Non-pigmented ciliary epithelial cell (primary cell): Measurements from ENCODE around the gene OGFOD3.
"Not testable (repeated sequence)": the region's sequence is repeated elsewhere in the genome, so short reads cannot be mapped to it uniquely, and the experiment has no call there.

Experiments
- DNase-seq: peaks from one replicate; pipeline ENCODE4 v3.0.0-alpha.2; 2010; ENCODE audit warnings: low read depth

Gene OGFOD3

DNA sequence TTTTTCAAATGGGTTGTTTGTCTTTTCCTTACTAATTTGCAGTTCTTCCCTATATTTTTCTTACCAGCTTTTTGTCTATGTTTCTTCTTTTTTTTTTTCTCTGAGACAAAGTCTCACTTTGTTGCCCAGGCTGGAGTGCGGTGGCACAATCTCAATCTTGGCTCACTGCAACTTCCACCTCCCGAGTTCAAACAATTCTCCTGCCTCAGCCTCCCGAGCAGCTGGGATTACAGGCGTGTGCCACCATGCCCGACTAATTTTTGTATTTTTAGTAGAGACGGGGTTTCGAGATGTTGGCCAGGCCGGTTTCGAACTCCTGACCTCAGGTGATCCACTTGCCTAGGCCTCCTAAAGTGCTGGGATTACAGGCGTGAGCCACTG, 45.3 kb downstream of the OGFOD3 start:
- not testable (repeated sequence) for DNase-seq

DNA sequence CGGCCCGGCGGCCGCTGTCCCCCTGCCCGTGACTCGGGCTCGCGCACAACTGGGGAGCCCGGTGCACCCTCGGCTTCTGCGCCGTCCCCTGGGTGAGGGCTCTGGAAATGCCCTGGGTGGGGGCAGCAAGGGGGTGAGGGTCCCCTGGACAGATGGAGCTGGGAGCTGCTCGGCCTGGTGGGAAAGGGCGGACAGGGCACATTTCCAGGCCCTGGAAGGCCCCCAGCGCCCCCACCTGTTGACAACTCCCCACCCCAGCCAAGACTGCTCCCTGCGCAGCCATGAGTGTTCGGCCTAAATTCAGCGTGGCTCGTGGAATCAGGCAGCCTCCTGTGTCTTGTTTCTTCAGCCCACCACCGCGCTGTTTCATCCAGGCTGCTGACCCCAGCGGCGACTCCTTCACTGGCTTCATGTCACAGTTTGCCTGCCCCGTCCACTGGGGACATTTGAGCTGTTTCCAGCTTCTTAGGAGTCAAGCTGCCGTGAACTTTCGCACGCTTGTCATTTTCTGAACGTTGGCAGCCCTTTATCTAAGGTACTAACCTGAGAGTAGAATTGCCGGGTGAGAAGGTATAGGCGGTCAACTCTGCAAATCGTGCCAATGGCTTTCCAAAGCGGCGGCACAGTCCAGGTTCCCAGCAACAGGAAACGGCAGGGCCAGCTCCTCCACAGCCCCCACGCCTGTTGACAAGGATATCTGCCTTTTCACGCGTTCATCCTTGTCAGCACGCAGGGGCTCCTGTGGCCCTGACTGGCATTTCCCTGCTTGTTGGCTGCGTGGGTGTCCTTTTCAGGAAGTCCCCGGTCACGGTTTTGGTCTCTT, 45.9 kb downstream of the OGFOD3 start:
- DNase-seq, result no peak

DNA sequence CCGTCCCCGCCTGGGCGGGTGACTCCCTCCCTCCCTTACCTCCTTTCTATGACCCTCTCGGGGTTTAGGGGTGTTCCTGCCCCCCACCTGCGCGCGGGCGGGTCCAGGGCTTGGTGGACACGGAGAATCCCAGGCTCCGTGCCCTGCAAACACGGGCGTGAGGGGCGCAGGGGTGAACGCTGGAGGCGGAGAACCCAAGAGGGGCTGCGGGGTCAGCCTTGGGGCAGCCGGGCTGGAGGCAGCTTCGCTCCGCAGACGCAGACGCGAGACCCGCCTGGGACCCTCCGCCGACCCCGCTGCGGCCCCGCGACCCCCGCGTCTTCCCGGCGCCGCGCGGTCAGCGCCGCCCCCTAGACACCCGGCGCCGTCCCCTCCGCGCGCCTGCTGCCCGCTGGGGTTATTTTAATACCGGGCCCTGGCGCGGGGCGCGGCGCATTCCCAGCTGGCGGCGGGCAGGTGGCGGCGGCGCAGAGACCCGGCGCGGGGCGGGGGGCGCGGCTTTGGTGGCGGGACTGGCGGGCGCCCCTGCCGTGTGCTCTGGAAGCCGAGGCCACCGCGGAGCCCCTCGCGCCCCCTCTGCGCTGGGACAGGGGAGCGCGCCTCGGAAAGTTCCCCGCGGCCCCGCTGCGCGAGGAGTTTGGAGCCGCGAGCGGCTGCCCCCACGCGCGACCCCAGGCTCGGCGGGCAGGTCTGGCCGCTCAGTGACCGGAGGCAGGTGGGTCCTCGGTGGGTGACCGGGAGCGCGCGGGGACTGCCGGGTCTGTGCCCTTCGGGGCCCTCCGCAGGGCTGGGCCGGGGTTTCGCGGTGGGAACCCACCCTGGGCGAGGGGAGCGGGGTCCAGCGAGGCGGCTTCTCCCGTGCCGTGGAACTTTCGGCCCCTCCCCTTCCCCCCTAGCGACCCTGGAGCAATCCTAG, 46.8 kb downstream of the OGFOD3 start, which contains the start of gene UTS2R:
Gene UTS2R (plus strand): TSS at position 433 of the 916 bp plus-strand sequence. CDS start 2,560 bp downstream, outside the sequence.
- no peak for DNase-seq

DNA sequence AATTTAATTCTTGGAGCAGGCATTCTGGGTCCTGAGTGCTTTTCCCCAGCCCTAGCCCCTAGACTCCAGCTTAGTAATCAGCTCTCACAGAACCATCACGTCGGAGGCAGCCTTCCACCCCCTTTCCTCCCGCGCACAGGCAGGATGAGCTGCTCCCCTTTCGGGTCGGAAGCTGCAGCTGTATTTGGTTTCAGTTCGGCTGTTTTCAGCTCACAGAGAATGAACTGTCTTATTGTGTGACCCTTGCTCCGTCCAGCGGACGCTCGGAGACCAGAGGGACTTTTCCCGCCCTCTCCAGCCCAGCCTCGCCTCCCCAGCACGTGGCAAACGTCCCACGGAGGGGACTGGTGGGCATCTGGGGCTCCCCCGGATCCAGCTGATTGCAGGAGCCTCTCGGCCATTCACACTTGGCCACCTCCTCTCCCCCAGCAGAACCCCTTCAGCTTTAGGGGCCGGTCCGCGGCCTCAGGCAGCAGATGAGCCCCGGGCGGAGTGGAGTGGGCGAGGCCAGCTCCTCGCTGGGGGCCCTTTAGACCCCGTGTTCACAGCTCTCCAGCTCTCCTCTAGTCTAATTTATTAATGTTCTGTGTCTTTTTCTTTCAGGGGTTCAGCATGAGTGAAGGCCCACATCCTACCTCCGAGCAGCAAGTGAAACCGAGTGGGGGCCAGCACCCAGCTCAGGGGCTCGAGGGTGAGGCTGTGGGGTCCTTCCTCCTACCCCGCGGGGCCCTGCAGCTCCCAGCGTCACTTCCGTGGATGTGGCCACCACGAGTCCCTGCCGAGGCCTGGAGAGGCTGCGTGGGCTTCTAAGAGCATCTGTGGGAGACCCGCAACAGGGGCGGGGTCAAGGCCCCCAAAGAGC, 47.7 kb downstream of the OGFOD3 start:
- no peak for DNase-seq

DNA sequence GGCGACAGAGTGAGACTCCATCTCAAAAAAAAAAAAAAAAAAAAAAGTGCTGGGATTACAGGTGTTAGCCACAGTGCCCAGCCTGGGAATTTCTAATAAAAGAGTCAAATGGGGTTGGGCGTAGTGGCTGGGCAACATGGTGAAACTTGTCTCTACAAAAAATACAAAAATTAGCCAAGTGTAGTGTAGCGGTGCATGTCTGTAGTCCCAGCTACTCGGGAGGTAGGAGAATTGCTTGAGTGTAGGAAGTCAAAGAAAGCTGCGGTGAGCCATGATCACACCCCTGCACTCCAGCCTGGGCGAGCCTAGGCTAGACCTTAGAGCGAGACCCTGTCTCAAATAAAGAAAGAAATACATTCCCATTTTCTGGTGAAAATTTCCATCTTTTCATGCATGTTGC, 49.2 kb downstream of the OGFOD3 start:
- DNase-seq, result no peak

DNA sequence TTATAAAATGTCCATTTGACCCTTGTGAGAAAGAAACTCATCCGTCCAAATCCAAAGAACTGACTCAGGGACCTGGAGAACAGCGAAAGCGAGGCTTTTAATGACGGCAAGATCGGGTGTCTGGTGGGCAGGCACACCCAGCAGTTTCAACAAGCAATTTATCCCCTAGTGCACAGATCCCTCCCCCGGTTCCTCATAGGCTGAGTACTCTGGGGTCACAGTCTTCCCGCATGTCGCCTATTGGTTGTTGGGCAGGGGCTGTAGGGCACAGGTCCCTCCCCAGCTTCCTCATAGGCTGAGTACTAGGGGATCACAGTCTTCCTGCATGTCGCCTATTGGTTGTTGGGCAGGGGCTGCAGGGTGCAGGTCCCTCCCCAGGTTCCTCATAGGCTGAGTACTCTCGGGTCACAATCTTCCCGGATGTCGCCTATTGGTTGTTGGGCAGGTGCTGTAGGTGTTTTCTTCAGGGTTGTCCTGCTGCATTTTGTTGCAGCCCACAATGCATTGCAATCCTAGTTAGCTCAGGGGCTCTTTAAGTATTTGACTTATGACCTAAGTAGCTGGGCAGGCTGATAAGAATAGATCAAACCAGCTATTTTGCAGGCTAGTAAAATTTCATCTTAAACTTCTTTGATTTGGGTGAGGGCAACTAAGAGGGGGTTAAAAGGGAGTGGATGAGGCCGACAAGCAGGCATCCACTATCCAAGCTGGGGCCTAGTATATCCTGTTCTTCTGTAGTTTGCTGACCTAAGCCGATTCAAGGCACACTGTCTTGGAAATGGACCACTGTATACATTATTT, 50.5 kb downstream of the OGFOD3 start:
- no peak for DNase-seq

DNA sequence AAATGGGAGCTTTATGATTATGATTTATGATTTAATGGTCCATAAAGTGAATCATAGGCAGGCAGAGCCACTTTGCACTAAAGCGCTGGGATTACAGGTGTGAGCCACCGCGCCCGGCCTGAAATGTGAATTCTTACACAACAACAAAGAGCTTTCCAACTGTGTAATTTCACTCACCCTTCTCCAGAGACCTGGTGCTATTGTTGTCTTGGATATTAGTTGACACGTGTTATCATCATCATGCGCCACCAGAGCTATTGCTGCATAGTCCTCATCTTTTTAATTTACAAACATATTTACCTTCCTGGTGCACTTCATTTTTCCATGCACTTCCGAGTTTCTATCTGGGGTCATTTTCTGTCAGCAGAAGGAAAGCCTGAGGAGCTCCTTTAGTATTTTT, 51.6 kb downstream of the OGFOD3 start:
- no peak for DNase-seq

DNA sequence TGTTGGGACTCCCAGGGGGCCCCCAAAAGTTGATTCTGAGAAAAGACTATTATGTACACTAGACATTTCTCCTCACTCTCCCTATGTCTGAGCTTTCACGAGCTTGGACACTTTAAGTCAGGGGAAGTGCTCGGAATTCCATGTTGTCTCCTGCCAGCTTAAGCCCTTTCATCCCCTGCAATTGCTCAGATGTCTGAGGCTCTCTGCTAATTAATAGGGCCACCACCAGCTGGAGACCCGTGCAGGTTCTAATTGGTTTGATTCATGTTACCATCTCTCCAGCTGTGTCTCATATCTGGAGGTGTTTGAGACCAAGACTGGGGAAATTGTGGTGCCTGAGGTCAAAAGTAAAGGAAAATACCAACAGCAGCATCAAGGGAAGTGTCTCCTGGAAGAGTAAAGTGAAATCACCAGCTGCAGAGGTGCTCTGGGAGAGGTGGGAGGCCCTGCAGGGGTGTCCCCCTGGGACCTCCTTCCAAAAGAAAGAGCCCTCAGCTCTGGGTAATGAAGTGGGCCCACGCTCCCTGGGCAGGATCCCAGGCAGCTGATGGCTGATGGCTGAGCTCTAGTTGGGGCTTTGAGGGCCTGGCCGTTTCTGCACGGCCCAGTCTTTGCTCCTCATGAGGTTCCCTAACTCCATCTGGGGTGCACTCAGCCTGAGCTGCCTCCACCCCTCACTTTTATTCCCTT, 52.6 kb downstream of the OGFOD3 start:
- DNase-seq, result no peak

DNA sequence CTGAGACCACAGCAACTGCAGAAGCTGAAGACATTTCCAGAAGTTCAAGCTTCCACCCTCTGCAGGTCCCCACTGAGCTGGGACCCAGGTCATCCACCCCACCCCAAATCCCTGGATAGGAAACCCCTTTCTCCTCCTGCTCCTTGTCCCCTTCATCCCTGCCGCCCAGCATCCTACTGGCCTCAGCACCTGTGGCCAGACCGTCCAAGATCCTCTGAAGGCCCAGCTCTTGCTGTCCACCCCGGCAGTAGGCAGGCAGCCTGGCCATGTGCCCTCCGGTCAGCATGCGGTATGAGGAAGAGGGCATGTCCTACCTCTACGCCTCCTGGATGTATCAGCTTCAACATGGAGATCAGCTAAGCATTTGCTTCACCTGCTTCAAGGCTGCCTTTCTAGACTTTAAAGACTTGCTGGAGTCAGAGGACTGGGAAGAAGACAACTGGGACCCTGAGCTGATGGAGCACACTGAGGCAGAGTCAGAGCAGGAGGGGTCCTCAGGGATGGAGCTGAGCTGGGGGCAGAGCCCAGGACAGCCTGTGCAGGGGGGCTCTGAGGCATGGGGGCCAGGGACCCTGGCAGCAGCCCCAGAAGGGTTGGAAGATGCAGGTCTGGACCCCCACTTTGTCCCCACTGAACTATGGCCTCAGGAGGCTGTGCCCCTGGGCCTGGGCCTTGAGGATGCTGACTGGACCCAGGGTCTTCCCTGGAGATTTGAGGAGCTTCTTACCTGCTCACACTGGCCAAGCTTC, 56.3 kb downstream of the OGFOD3 start:
- DNase-seq, result no peak

DNA sequence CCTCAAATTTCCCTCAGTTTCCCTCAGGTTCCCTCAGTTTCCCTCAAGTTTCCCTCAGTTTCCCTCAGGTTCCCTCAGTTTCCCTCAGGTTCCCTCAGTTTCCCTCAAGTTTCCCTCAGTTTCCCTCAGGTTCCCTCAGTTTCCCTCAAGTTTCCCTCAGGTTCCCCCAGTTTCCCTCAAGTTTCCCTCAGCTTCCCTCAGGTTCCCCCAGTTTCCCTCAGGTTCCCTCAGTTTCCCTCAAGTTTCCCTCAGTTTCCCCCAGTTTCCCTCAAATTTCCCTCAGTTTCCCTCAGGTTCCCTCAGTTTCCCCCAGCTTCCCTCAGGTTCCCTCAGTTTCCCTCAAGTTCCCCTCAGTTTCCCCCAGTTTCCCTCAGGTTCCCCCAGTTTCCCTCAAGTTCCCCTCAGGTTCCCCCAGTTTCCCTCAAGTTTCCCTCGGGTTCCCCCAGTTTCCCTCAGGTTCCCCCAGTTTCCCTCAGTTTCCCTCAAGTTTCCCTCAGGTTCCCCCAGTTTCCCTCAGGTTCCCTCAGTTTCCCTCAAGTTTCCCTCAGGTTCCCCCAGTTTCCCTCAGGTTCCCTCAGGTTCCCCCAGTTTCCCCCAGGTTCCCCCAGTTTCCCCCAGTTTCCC, 58.8 kb downstream of the OGFOD3 start:
- not testable (repeated sequence) for DNase-seq

DNA sequence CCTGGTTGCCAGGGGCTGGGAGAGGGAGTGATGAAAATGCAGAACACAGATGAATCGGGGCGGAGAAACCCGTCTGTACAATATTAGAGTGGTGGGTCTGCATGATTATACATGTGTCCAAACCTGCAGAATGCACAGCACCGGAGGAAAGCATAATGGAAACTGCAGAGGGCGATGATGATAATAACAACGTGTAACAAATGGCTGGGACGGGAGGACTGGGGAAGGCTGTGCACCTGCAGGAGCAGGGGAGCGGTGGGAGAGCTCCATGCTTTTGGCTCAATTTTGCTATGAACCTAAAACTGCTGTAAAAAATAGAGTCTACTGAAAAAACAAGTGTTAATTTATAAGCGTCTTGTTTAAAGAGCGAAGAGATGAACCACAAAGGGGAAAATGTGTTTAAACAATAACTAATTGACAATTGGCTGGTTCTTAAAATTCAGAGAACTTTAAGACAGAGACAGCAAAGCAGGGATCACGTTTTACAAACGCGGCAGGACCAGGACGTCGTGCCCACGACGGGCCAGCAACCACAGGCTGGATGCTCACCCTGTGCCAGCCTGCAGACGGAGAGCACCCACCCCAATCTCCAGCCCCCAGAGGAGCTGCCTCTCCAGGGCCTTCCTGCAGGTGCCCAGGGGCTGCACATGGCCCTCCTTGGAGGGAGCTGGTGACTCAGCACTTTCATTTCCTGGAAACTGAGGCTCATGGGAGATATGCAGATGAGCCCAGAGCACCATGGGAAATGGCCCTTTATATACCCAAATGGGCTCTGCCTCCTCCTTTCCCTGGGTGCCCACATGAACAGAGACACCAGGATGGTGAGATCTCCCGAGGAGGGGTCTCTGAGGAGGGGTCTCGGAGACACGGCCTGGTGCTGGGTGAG, 59.7 kb downstream of the OGFOD3 start, which contains the start of gene TEX19:
Gene TEX19 (plus strand): TSS at position 783 of the 886 bp plus-strand sequence. CDS start 2,904 bp downstream, outside the sequence.
- no peak for DNase-seq

DNA sequence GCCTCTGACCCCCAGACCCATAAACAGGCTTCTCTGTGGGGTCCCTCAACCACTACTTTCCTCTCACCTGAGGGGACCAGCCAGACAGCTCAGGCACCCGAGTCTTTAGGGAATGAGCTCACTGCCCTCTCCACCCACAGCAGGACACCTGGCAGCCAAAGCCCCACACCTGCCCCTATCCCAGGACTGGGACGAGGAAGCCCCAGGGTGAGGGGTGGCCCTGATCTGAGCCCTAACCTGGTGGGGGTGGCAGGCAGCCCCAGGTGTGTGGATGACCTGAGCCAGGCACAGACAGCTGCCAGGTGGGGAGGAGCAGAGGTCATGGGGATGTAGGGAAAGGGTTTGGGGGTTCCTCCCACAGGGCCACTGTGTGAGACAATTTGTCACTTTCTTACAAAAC, 61.0 kb downstream of the OGFOD3 start:
- DNase-seq, result no peak

DNA sequence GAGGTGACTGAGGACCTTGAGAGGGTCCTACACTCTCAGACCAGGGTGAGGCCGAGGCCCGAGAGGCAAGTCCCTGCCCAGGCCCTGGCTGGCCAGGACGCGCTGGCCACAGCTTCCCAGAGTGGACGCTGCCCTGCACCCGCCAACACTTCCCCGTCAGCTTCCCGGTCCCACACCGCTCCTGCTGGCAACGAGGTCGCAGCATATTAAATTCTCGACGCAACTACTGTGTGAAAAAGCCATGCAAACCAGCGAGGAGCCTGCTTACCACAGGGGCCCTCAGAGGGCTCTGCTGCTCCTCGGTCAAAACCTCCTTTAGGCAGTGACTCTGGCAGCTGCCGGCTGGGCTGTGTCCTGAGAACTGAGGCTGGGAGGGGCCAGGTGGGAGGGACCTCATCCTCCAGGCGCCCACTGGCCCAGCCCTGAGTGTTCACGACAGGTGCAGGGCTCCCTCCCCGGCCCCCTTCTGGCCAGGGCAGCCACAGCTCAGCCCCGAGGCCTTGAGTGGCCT, 61.5 kb downstream of the OGFOD3 start:
- DNase-seq, result no peak

DNA sequence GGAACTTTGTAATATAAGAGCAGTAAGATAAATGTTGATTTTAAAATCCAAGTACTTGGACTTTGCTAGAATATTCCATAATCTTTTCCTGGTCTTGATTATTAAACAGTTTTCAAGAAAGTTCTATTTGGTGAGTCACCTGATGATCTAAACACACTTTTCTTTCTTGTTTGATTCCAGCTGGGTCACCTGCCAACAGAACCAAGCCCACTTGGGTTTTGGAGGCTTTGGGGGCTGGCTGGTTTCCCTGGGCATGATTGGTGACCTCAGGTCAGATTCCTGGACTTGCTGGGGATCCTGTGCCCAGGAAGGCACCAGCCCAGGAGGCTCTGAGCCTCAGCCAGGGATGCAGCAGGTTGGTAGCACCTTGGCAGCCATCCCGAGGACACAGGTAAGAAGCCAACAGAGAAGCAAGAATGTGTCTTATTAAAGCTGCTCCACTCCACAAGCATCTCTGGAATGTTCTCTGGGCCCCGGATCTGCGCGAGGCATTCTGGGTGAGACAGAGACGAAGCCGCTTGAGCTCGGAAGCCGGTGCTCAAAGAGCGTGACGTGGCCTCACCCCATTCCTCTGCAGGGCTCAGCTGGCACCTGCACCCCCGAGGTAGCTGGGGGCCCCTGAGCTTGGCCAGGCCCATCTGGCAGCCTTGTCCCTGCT, 62.5 kb downstream of the OGFOD3 start:
- no peak for DNase-seq

DNA sequence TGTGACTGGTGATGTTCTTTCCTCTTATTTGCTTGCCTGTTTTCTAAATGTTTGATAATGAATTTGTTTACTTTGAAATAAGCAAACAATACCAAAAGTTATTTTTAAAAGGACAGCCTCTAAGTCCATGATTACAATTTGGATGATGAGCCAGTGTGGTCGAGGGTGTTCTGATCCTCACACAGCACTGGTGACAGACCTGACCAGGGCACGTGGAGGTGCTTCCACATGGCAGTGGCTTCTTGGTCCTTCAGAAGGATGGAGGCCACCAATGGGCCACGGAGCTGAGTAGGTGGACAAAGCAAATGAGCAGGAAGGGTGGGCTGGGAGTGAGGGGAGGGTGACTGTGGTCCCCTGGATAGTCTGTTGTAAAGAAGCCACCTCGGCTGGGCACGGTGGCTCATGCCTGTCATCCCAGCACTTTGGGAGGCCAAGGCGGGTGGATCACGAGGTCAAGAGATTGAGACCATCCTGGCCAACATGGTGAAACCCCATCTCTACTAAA, 63.5 kb downstream of the OGFOD3 start:
- no peak for DNase-seq

DNA sequence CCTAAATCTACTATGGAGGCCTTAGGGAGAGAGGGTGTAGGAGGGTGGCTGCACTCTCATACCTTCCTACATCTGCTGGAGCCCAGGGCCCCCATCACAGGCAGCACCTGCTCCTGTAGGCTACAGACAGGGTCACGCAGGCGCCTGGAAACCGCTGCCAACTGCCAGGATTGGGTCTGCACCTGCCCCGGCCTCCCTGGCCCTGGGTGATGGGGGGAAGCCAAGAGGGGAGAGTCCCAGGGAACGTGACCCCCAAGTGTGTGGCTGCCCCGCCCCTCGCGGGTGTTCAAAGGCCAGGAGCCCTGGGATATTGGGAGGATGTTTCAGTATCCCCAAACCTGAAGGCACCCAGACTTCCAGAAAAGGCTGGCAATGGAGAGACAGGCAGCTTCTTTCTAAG, 64.9 kb downstream of the OGFOD3 start:
- DNase-seq, result no peak
